CD4-positive, alpha-beta T cell (primary cell): ENCODE results near the gene ELAPOR1. TPM values are rescaled to one million over a fixed set of nuclear protein-coding genes. Genes with fewer than 3 reads are reported as not detected.

Experiments used
- ATAC-seq: fragments of 200-7000 bp; cut with Tn5 transposase; one replicate; pipeline ENCODE4 v1.10.0; 2022; ENCODE audit warnings: mild to moderate bottlenecking; ENCODE audit not compliant: poor library complexity
- CTCF ChIA-PET: fragments of 350-600 bp; sonication (Branson Sonifier 250); formaldehyde crosslinking; loops from one replicate; lab custom pipeline; 2021; ENCODE audit warnings: antibody characterized with exemption, inconsistent platforms; lab: Charles Lee
- POLR2A ChIA-PET: fragments of 350-600 bp; sonication (Branson Sonifier 250); formaldehyde crosslinking; loops from one replicate; lab custom pipeline; 2021; ENCODE audit warnings: antibody characterized with exemption, inconsistent platforms; lab: Charles Lee
- DNase-seq, 14 experiments: peaks; one replicate each; pipeline ENCODE4 v3.0.0-alpha.2; 2013 to 2020; ENCODE audit warnings: mixed read lengths in 2 of 14
- H3K27ac ChIP-seq, 2 donors: one replicate each; pipeline versions ENCODE4 v1.5.1 to v1.7.0; 2013; ENCODE audit warnings: low read length in 2 of 2, low read depth in 1 of 2, mild to moderate bottlenecking in 1 of 2
- H3K27me3 ChIP-seq, 2 experiments: 1 replicate in 1 of 2; 2 replicates in 1 of 2; pipeline versions ENCODE4 v1.6.1 to v1.7.0; 2013; ENCODE audit warnings: low read length in 2 of 2, control low read depth in 1 of 2, mild to moderate bottlenecking in 1 of 2, moderate library complexity in 1 of 2; ENCODE audit not compliant: insufficient read depth in 2 of 2, control insufficient read depth in 1 of 2
- H3K36me3 ChIP-seq: one replicate; pipeline ENCODE4 v1.6.1; 2013; ENCODE audit warnings: low read length, control low read depth; ENCODE audit not compliant: insufficient read depth
- H3K4me1 ChIP-seq: one replicate; pipeline ENCODE4 v1.6.1; 2013; ENCODE audit warnings: low read length, control low read depth; ENCODE audit not compliant: insufficient read depth
- H3K4me3 ChIP-seq: one replicate; pipeline ENCODE4 v1.5.1; 2013; ENCODE audit warnings: mild to moderate bottlenecking, low read length, moderate library complexity
- H3K9me3 ChIP-seq, 2 experiments: 1 replicate in 1 of 2; 2 replicates in 1 of 2; pipeline versions ENCODE4 v1.6.1 to v1.7.0; 2013; ENCODE audit warnings: low read length in 2 of 2, mild to moderate bottlenecking in 2 of 2, control low read depth in 1 of 2, moderate library complexity in 1 of 2; ENCODE audit not compliant: control insufficient read depth in 1 of 2, insufficient read depth in 1 of 2
- H3K27ac Mint-ChIP-seq: one replicate; pipeline ENCODE4 v1.8.0; 2020; ENCODE audit warnings: mixed read lengths
- H3K27me3 Mint-ChIP-seq: one replicate; pipeline ENCODE4 v1.8.0; 2021; ENCODE audit warnings: mixed read lengths
- H3K36me3 Mint-ChIP-seq: one replicate; pipeline ENCODE4 v1.8.0; 2021; ENCODE audit warnings: low read depth, mixed read lengths
- H3K4me1 Mint-ChIP-seq: one replicate; pipeline ENCODE4 v1.8.0; 2021; ENCODE audit warnings: low read depth, mixed read lengths
- H3K4me3 Mint-ChIP-seq: one replicate; pipeline ENCODE4 v1.8.0; 2020; ENCODE audit warnings: mild to moderate bottlenecking, mixed read lengths
- H3K9me3 Mint-ChIP-seq: one replicate; pipeline ENCODE4 v1.8.0; 2020; ENCODE audit warnings: mixed read lengths
- CTCF ChIP-seq: fragments of 200-600 bp; IDR thresholded peaks from one replicate; pipeline ENCODE4 v1.8.0; 2022; ENCODE audit warnings: antibody characterized with exemption, mild to moderate bottlenecking
- intact Hi-C, 2 experiments: fragments of 100-400 bp; cut with DNase I in 1 of 2; cut with micrococcal nuclease in 1 of 2; formaldehyde crosslinking; loops; one replicate each; pipeline versions ENCODE4 v1.15.1 to v1.9.0; 2023 to 2025; cut with DNase I, micrococcal nuclease
- total RNA-seq, 174 experiments: library from RNA in 2 of 174; stranded (reverse) in 2 of 174; gene quantifications; one replicate each; pipeline ENCODE4 v1.2.3 and lab custom pipeline; 2021 to 2026

ELAPOR1 gene
- total RNA-seq, 2 experiments from 2014 or later, result 14.2 to 16.1 TPM

DNA sequence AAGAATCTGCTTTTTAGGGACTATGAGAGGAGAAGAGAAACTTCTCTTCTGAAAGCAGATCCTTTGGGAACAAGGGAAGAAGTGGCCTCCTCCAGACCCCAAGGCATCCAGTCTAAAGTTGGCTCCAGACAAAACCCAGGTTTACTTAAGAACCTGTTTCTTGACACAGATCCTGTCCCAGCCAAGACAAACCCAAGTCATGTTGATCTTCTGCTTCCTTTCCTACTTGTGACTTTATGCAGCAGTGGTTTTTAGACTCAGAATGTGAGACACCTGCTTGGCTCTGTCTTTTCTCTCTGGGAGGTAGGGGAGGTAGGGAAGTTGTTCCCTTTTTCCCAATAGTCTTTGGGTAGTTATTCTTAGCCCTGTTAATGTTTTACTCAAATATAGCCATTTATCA, 38.3 kb downstream of the ELAPOR1 start:
- no peak overlapping the region for H3K27ac Mint-ChIP-seq

DNA sequence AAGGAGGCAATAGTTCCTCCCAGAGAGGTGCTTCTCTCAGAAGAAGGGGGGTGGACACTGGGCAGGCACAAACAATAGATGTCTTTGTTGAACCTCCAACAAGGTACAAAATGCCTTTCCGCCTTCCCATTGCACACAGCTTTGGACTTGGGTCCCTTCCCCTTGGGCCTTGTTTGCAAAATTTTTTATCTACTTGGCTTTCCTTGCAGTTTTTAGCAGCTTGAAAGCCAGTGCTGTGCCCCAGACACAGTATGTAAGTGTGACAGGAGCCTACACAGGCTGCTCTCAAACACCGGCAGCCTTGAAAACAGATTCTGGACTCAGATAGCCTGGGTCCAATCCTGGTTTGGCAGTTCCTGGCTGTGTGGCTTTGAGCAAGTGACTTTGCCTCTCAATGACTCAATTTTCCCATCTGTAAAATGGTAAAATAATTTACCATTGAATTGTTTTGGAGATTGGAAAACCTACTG, 43.0 kb downstream of the ELAPOR1 start:
- Mint-ChIP-seq H3K4me1 (peaks cover 4% of the 10 kb centered on the region), H3K4me3 (no peak overlapping the region), H3K36me3 (no peaks in the 10 kb centered on the region), H3K27me3 (no peaks in the 10 kb centered on the region), H3K9me3 (no peaks in the 10 kb centered on the region), H3K27ac (no peak overlapping the region)
- Histone ChIP-seq H3K36me3 (no peaks in the 10 kb centered on the region), H3K27me3 (no peaks in the 10 kb centered on the region), H3K27ac (no peak overlapping the region), H3K4me1 (peaks cover 5% of the 10 kb centered on the region), H3K4me3 (no peak overlapping the region), H3K9me3 (no peaks in the 10 kb centered on the region)
- ChIA-PET POLR2A (no interaction called here), CTCF (no interaction called here)
- intact Hi-C loops, result no loop called here
- ATAC-seq, result no peak
- no peak for TF ChIP-seq CTCF
- no peak for DNase-seq

More for the DNA sequence above, 38.3 kb downstream of the ELAPOR1 start:
- intact Hi-C loops, result no loop called here
- no peak overlapping the region for H3K27ac ChIP-seq
- no peaks in the 10 kb centered on the region for H3K4me1 ChIP-seq
- DNase-seq (no peak), ATAC-seq (no peak)
- no peak overlapping the region for H3K4me3 ChIP-seq
- H3K9me3 ChIP-seq, result no peaks in the 10 kb centered on the region
- no peak for TF ChIP-seq CTCF
- no peaks in the 10 kb centered on the region for H3K36me3 Mint-ChIP-seq
- H3K4me3 Mint-ChIP-seq, result no peak overlapping the region
- no peaks in the 10 kb centered on the region for H3K36me3 ChIP-seq
- no peaks in the 10 kb centered on the region for H3K27me3 Mint-ChIP-seq
- ChIA-PET CTCF (no interaction called here), POLR2A (no interaction called here)
- no peaks in the 10 kb centered on the region for H3K27me3 ChIP-seq
- H3K9me3 Mint-ChIP-seq, result no peaks in the 10 kb centered on the region
- no peaks in the 10 kb centered on the region for H3K4me1 Mint-ChIP-seq

DNA sequence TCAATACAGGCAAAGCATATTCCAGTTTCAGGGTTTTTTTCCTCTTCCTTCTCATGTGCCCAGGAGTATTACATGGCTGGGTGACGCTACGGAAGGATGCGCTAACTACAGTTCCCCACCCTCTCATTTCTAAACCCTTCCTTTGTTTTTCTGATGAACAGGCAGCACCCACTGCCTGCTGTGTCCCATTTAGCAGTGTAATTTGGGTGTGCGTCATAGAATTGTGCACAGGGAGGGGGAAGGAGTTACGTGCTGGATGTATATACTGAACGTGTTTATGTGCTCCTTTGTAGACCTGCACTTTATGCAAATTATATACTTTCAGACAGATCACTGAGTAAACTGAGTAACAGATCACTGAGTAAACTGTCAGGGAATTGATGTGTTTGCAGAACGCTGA, 44.5 kb downstream of the ELAPOR1 start:
- Mint-ChIP-seq H3K27ac (no peak overlapping the region), H3K4me1 (peaks cover 14% of the 10 kb centered on the region), H3K36me3 (peaks cover 5% of the 10 kb centered on the region), H3K27me3 (no peaks in the 10 kb centered on the region), H3K9me3 (no peaks in the 10 kb centered on the region), H3K4me3 (no peak overlapping the region)
- Histone ChIP-seq H3K27me3 (no peaks in the 10 kb centered on the region), H3K4me1 (peaks cover 16% of the 10 kb centered on the region), H3K27ac (no peak overlapping the region), H3K9me3 (no peaks in the 10 kb centered on the region), H3K36me3 (no peaks in the 10 kb centered on the region), H3K4me3 (no peak overlapping the region)
- ChIA-PET CTCF (no interaction called here), POLR2A (no interaction called here)
- no peak for ATAC-seq
- intact Hi-C loops, result no loop called here
- DNase-seq, result no peak
- no peak for TF ChIP-seq CTCF
